H9 (cell line): ENCODE measurements around the gene LRRC42. TPM values are rescaled to one million over a fixed set of nuclear protein-coding genes. Genes with fewer than 3 reads are reported as not detected.
A peak's percentile ranks its signal among the peaks of the same experiment; 100 is the strongest.

Experiments
- DNase-seq: peaks from one replicate; pipeline ENCODE4 v3.0.0-alpha.2; 2017
- H2AFZ ChIP-seq: one replicate; pipeline ENCODE4 v1.6.1; 2013; ENCODE audit warnings: mild to moderate bottlenecking, low read length, control low read depth, moderate library complexity
- H2AK5ac ChIP-seq: 2 replicates; pipeline ENCODE4 v1.6.1; 2013; ENCODE audit warnings: low read length, control low read depth, mixed read lengths; ENCODE audit not compliant: insufficient read length
- H2BK120ac ChIP-seq: one replicate; pipeline ENCODE4 v1.6.1; 2013; ENCODE audit warnings: low read depth, mild to moderate bottlenecking, low read length, control low read depth, inconsistent platforms; ENCODE audit not compliant: poor library complexity, severe bottlenecking
- H2BK12ac ChIP-seq: 2 replicates; pipeline ENCODE4 v1.6.1; 2013; ENCODE audit warnings: low read length, control low read depth, mixed read lengths, low read depth; ENCODE audit not compliant: insufficient read length
- H2BK15ac ChIP-seq: 2 replicates; pipeline ENCODE4 v1.6.1; 2013; ENCODE audit warnings: low read depth, low read length, control low read depth
- H2BK20ac ChIP-seq: one replicate; pipeline ENCODE4 v1.6.1; 2013; ENCODE audit warnings: low read depth, mild to moderate bottlenecking, low read length, control low read depth, inconsistent platforms; ENCODE audit not compliant: poor library complexity, severe bottlenecking
- H2BK5ac ChIP-seq: 2 replicates; pipeline ENCODE4 v1.6.1; 2013; ENCODE audit warnings: low read length, control low read depth, mixed read lengths; ENCODE audit not compliant: insufficient read length
- H3K14ac ChIP-seq: 2 replicates; pipeline ENCODE4 v1.6.1; 2013; ENCODE audit warnings: low read length, control low read depth; ENCODE audit not compliant: insufficient read depth
- H3K18ac ChIP-seq: 2 replicates; pipeline ENCODE4 v1.6.1; 2013; ENCODE audit warnings: low read depth, mild to moderate bottlenecking, mixed read lengths, low read length, control low read depth; ENCODE audit not compliant: insufficient read length
- H3K23ac ChIP-seq: 2 replicates; pipeline ENCODE4 v1.6.1; 2013; ENCODE audit warnings: low read length, control low read depth, mixed read lengths, low read depth; ENCODE audit not compliant: insufficient read length
- H3K23me2 ChIP-seq: 2 replicates; pipeline ENCODE4 v1.6.1; 2013; ENCODE audit warnings: low read depth, mild to moderate bottlenecking, mixed read lengths, low read length, control low read depth; ENCODE audit not compliant: insufficient read length, poor library complexity, severe bottlenecking
- H3K27ac ChIP-seq: 2 replicates; pipeline ENCODE4 v1.5.1; 2013; ENCODE audit warnings: low read length, control low read depth, mixed read lengths, low read depth; ENCODE audit not compliant: insufficient read length
- H3K27me3 ChIP-seq: 2 replicates; pipeline ENCODE4 v1.6.1; 2013; ENCODE audit warnings: low read length, control low read depth, inconsistent platforms; ENCODE audit not compliant: insufficient read depth
- H3K4ac ChIP-seq: 2 replicates; pipeline ENCODE4 v1.6.1; 2013; ENCODE audit warnings: low read depth, mild to moderate bottlenecking, control low read depth, inconsistent platforms, low read length, moderate library complexity
- H3K4me1 ChIP-seq: 2 replicates; pipeline ENCODE4 v1.6.1; 2013; ENCODE audit warnings: low read length, control low read depth, inconsistent platforms; ENCODE audit not compliant: insufficient read depth
- H3K4me2 ChIP-seq: 2 replicates; pipeline ENCODE4 v1.6.1; 2013; ENCODE audit warnings: low read length, control low read depth, mixed read lengths; ENCODE audit not compliant: insufficient read length, insufficient read depth
- H3K56ac ChIP-seq: 2 replicates; pipeline ENCODE4 v1.6.1; 2013; ENCODE audit warnings: low read depth, mild to moderate bottlenecking, mixed read lengths, low read length, control low read depth; ENCODE audit not compliant: insufficient read length
- H3K79me1 ChIP-seq: 2 replicates; pipeline ENCODE4 v1.6.1; 2013; ENCODE audit warnings: low read depth, mild to moderate bottlenecking, moderate library complexity, low read length, control low read depth, inconsistent platforms; ENCODE audit not compliant: insufficient read depth, poor library complexity, severe bottlenecking
- H3K79me2 ChIP-seq: 2 replicates; pipeline ENCODE4 v1.6.1; 2013; ENCODE audit warnings: low read length, control low read depth, inconsistent platforms; ENCODE audit not compliant: insufficient read depth
- H3K9ac ChIP-seq: 2 replicates; pipeline ENCODE4 v1.6.1; 2013; ENCODE audit warnings: low read length, control low read depth, mixed read lengths; ENCODE audit not compliant: insufficient read length; ENCODE audit errors: extremely low read depth
- H3K9me3 ChIP-seq: one replicate; pipeline ENCODE4 v1.6.1; 2013; ENCODE audit warnings: low read depth, low read length, inconsistent platforms; ENCODE audit not compliant: control insufficient read depth
- H3T11ph ChIP-seq: one replicate; pipeline ENCODE4 v1.6.1; 2013; ENCODE audit warnings: mild to moderate bottlenecking, low read length, control low read depth, inconsistent platforms
- H4K20me1 ChIP-seq: one replicate; pipeline ENCODE4 v1.6.1; 2013; ENCODE audit not compliant: control insufficient read depth, insufficient read length, insufficient read depth
- H4K5ac ChIP-seq: 2 replicates; pipeline ENCODE4 v1.6.1; 2013; ENCODE audit warnings: low read depth, mild to moderate bottlenecking, mixed read lengths, low read length, control low read depth; ENCODE audit not compliant: insufficient read length
- H4K8ac ChIP-seq: replicated peaks from 2 replicates; pipeline ENCODE4 v1.6.1; 2013; ENCODE audit warnings: low read length, control low read depth, mixed read lengths, low read depth; ENCODE audit not compliant: insufficient read length
- H4K91ac ChIP-seq: 2 replicates; pipeline ENCODE4 v1.6.1; 2013; ENCODE audit warnings: low read depth, mild to moderate bottlenecking, moderate library complexity, mixed read lengths, low read length, control low read depth; ENCODE audit not compliant: insufficient read length
- H3K27ac Mint-ChIP-seq, 3 experiments: 2 replicates in 2 of 3; 3 replicates in 1 of 3; pipeline ENCODE4 v1.8.0; 2020 to 2021; ENCODE audit warnings: mixed read lengths in 3 of 3, mild to moderate bottlenecking in 1 of 3, moderate library complexity in 1 of 3
- H3K27me3 Mint-ChIP-seq: 2 replicates; pipeline ENCODE4 v1.8.0; 2021; ENCODE audit warnings: low read depth, mild to moderate bottlenecking, moderate library complexity, mixed read lengths
- H3K36me3 Mint-ChIP-seq, 3 experiments: 2 replicates in 2 of 3; 3 replicates in 1 of 3; pipeline ENCODE4 v1.8.0; 2020 to 2021; ENCODE audit warnings: low read depth in 3 of 3, mixed read lengths in 3 of 3; ENCODE audit not compliant: insufficient read depth in 1 of 3
- H3K4me1 Mint-ChIP-seq, 2 experiments: 2 replicates each; pipeline ENCODE4 v1.8.0; 2020; ENCODE audit warnings: mixed read lengths in 2 of 2
- H3K4me3 Mint-ChIP-seq, 2 experiments: 2 replicates in 1 of 2; 3 replicates in 1 of 2; pipeline ENCODE4 v1.8.0; 2020 to 2021; ENCODE audit warnings: mild to moderate bottlenecking in 2 of 2, mixed read lengths in 2 of 2, moderate library complexity in 1 of 2
- H3K9me3 Mint-ChIP-seq, 2 experiments: 2 replicates in 1 of 2; 3 replicates in 1 of 2; pipeline ENCODE4 v1.8.0; 2020; ENCODE audit warnings: mild to moderate bottlenecking in 2 of 2, mixed read lengths in 2 of 2, moderate library complexity in 1 of 2
- CTCF ChIP-seq: fragments of 200-600 bp; sonication (generic); conservative IDR thresholded peaks from 3 replicates; pipeline ENCODE4 v1.8.0; 2021; ENCODE audit warnings: antibody characterized with exemption, mild to moderate bottlenecking
- WGBS: extraction: QIAGEN DNeasy Blood & Tissue Kit; methylation state at CpG from one replicate; pipeline ENCODE4 v1.1.7; 2013; ENCODE audit warnings: missing lambda C conversion rate, low lambda C conversion rate, mixed read lengths; ENCODE audit not compliant: insufficient read length; ENCODE audit errors: extremely low coverage; 5-methylcytosine and 5-hydroxymethylcytosine counted together
- total RNA-seq: library from RNA; stranded (reverse); gene quantifications from 2 replicates; pipeline ENCODE4 v1.2.1, GENCODE V29; 2021

The LRRC42 gene
- total RNA-seq, 1 experiment from 2014 or later, result 36.3 TPM

- H3K4ac ChIP-seq, result no peak within 1 kb of the TSS
- H3K23me2 ChIP-seq, result peaks cover 13% of the 10 kb centered on the region
- H4K8ac ChIP-seq, result no peak within 1 kb of the TSS
- no peaks in the 10 kb centered on the region; the same call in none of the 2 replicates for H3K27me3 Mint-ChIP-seq
- H2AFZ ChIP-seq, result no peak within 1 kb of the TSS
- no peak within 1 kb of the TSS for H3T11ph ChIP-seq
- no peak within 1 kb of the TSS for H3K9ac ChIP-seq
- H3K4me1 Mint-ChIP-seq, result peaks cover 47 to 59% of the 10 kb centered on the region in 2 experiments
- no peaks in the 10 kb centered on the region; the same call in 1 of the 2 replicates for H3K79me2 ChIP-seq
- peak within 1 kb of the TSS; percentile 94 for H3K4me2 ChIP-seq
- H3K18ac ChIP-seq, result no peak within 1 kb of the TSS
- H3K27ac ChIP-seq, result no peak within 1 kb of the TSS
- H3K4me1 ChIP-seq, result peaks cover 5% of the 10 kb centered on the region
- no peak for TF ChIP-seq CTCF
- peak within 1 kb of the TSS; percentile 51 to 87 (median 85); a peak in 5 of 7 replicates for H3K27ac Mint-ChIP-seq
- no CpG with 5 or more reads among the region's 90 CpGs for WGBS
- peaks cover 0 to 9% (median 0%) of the 10 kb centered on the region in 3 experiments; a peak in 3 of 7 replicates for H3K36me3 Mint-ChIP-seq
- H3K79me1 ChIP-seq, result no peaks in the 10 kb centered on the region
- no peak within 1 kb of the TSS for H2BK5ac ChIP-seq
- H3K27me3 ChIP-seq, result no peaks in the 10 kb centered on the region
- no peak within 1 kb of the TSS for H4K5ac ChIP-seq
- H2BK20ac ChIP-seq, result no peak within 1 kb of the TSS
- peak within 1 kb of the TSS; percentile 91 to 97 for H3K4me3 Mint-ChIP-seq
- H3K9me3 ChIP-seq, result no peaks in the 10 kb centered on the region
- H3K14ac ChIP-seq, result peak within 1 kb of the TSS; percentile 83
- no peak within 1 kb of the TSS for H3K56ac ChIP-seq
- no peak within 1 kb of the TSS for H2AK5ac ChIP-seq
- no peak within 1 kb of the TSS for H4K91ac ChIP-seq
- peak; percentile 95 for DNase-seq
- H2BK120ac ChIP-seq, result no peak within 1 kb of the TSS
- H2BK15ac ChIP-seq, result no peak within 1 kb of the TSS
- no peaks in the 10 kb centered on the region for H3K9me3 Mint-ChIP-seq
- no peaks in the 10 kb centered on the region for H4K20me1 ChIP-seq
- no peak within 1 kb of the TSS for H2BK12ac ChIP-seq
- H3K23ac ChIP-seq, result no peak within 1 kb of the TSS
Measured at GRCh38 chr1:53945433-53946251, 508 bp upstream of the LRRC42 start, which contains the start of gene IFT25. Gene IFT25, minus strand, starts transcription at chr1:53945699. Its CDS starts 5,617 bp downstream, at chr1:53940082.
